Putamen (tissue), 1 donor: ENCODE results near the gene ZNF177.

ENCODE experiments used
- DNase-seq: peaks from one replicate; pipeline ENCODE4 v3.0.0-alpha.2; 2016; ENCODE audit warnings: low spot score

Gene ZNF177

GRCh38 chr19:9430444-9430843 lies 67.6 kb downstream of the ZNF177 start:
- DNase-seq = no peak

- DNase-seq = no peak
Measured at GRCh38 chr19:9431475-9431874, 68.7 kb downstream of the ZNF177 start.
